HG02852 (cell line): ENCODE results near the gene RBCK1.
"Not testable (repeated sequence)": the region's sequence is repeated elsewhere in the genome, so short reads cannot be mapped to it uniquely, and the experiment has no call there.

ENCODE experiments used
- ATAC-seq: cut with Tn5 transposase; IDR thresholded peaks from one replicate; pipeline ENCODE4 v1.9.1; 2021; ENCODE audit warnings: mild to moderate bottlenecking, moderate library complexity; ENCODE audit not compliant: unreplicated experiment

Gene RBCK1

GRCh38 chr20:407953-408842 lies at the start of gene RBCK1:
Gene RBCK1, plus strand, starts transcription at chr20:408299. Its CDS starts 459 bp downstream, at chr20:408758.
- peak; percentile 72 for ATAC-seq

- no peak for ATAC-seq
Observed at GRCh38 chr20:358891-359555, 49.1 kb upstream of the RBCK1 start.

GRCh38 chr20:361561-361960 lies 46.5 kb upstream of the RBCK1 start:
- peak; percentile 57 for ATAC-seq

- no peak for ATAC-seq
Observed at GRCh38 chr20:362271-363254, 45.5 kb upstream of the RBCK1 start.

GRCh38 chr20:363319-364078 lies 44.6 kb upstream of the RBCK1 start:
- ATAC-seq: no peak

- no peak for ATAC-seq
Observed at GRCh38 chr20:364905-365794, 42.9 kb upstream of the RBCK1 start.

GRCh38 chr20:366041-366718 lies 41.9 kb upstream of the RBCK1 start:
- no peak for ATAC-seq

- ATAC-seq: no peak
Observed at GRCh38 chr20:366719-367485, 41.2 kb upstream of the RBCK1 start.

GRCh38 chr20:367486-367887 lies 40.6 kb upstream of the RBCK1 start:
- no peak for ATAC-seq

GRCh38 chr20:368915-369314 lies 39.2 kb upstream of the RBCK1 start:
- no peak for ATAC-seq

- ATAC-seq: no peak
Observed at GRCh38 chr20:370151-370600, 37.9 kb upstream of the RBCK1 start.

- no peak for ATAC-seq
Observed at GRCh38 chr20:370977-371754, 36.9 kb upstream of the RBCK1 start.

GRCh38 chr20:371755-372542 lies 36.1 kb upstream of the RBCK1 start:
- no peak for ATAC-seq

- not testable (repeated sequence) for ATAC-seq
Observed at GRCh38 chr20:372543-373082, 35.5 kb upstream of the RBCK1 start.

GRCh38 chr20:373171-373890 lies 34.8 kb upstream of the RBCK1 start:
- no peak for ATAC-seq
